Breast epithelium (tissue), 4 donors: Measurements from ENCODE around the gene SKA3. TPM values are rescaled to one million over a fixed set of nuclear protein-coding genes. Genes with fewer than 3 reads are reported as not detected.

Experiments
- DNase-seq, 2 donors: peaks; one replicate each; pipeline ENCODE4 v3.0.0-alpha.2; 2019; ENCODE audit warnings: low spot score in 2 of 2
- H3K27ac ChIP-seq, 2 donors: fragments of 200-600 bp; sonication (generic) in 1 of 2; one replicate each; pipeline ENCODE4 v1.5.1; 2016 to 2019; ENCODE audit warnings: mild to moderate bottlenecking in 1 of 2
- H3K27me3 ChIP-seq, 2 donors: fragments of 200-600 bp; sonication (generic) in 1 of 2; one replicate each; pipeline versions ENCODE4 v1.5.1 to v1.6.0; 2017 to 2019; ENCODE audit warnings: control low read depth in 1 of 2, mild to moderate bottlenecking in 1 of 2
- H3K36me3 ChIP-seq: fragments of 200-600 bp; one replicate; pipeline ENCODE4 v1.5.1; 2019
- H3K4me1 ChIP-seq, 2 donors: fragments of 200-600 bp; sonication (generic); one replicate each; pipeline ENCODE4 v1.5.1; 2016 to 2019; ENCODE audit warnings: control low read depth in 1 of 2
- H3K4me3 ChIP-seq, 3 donors: fragments of 200-600 bp; sonication (generic); 1 replicate in 2 of 3; 2 replicates in 1 of 3; pipeline ENCODE4 v1.5.1; 2016 to 2019; ENCODE audit warnings: mild to moderate bottlenecking in 3 of 3, moderate library complexity in 2 of 3
- H3K9me3 ChIP-seq, 2 donors: fragments of 200-600 bp; sonication (generic) in 1 of 2; one replicate each; pipeline ENCODE4 v1.5.1; 2016 to 2019; ENCODE audit warnings: control low read depth in 1 of 2
- CTCF ChIP-seq, 3 donors: fragments of 450-650 bp; IDR thresholded peaks; one replicate each; pipeline ENCODE4 v1.5.1; 2016 to 2017; ENCODE audit warnings: antibody characterized with exemption in 3 of 3, mild to moderate bottlenecking in 3 of 3, moderate library complexity in 3 of 3
- POLR2A ChIP-seq: fragments of 450-650 bp; IDR thresholded peaks from one replicate; pipeline ENCODE4 v1.6.1; 2016; ENCODE audit warnings: antibody characterized with exemption, mild to moderate bottlenecking, moderate library complexity
- POLR2AphosphoS5 ChIP-seq, 3 donors: sonication (generic); formaldehyde crosslinking; IDR thresholded peaks; one replicate each; pipeline ENCODE4 v1.6.1; 2017; ENCODE audit warnings: antibody characterized with exemption in 3 of 3
- intact Hi-C: fragments of 100-400 bp; cut with DNase I; formaldehyde crosslinking; loops from one replicate; pipeline ENCODE4 v1.15.1; 2023; ENCODE audit warnings: low total_unique reads
- total RNA-seq, 3 donors: library from RNA; depleted of rRNA; stranded (reverse); fragments of >200 nt; gene quantifications; one replicate each; pipeline ENCODE4 v1.1.0, GENCODE V29; 2016

SKA3 gene
- total RNA-seq, 3 donors from 2014 or later, result 0.16 to 1.6 (median 1.3) TPM

GRCh38 chr13:21116141-21116540, 60.2 kb downstream of the SKA3 start:
- intact Hi-C loops, result no loop called here
- TF ChIP-seq POLR2A (no peak), POLR2AphosphoS5 (IDR thresholded peaks at IDR 0.05) (no peak), CTCF (IDR thresholded peaks at IDR 0.05) (no peak)

GRCh38 chr13:21115231-21115630, 61.1 kb downstream of the SKA3 start:
- Histone ChIP-seq H3K9me3 (no peaks in the 10 kb centered on the region), H3K36me3 (no peaks in the 10 kb centered on the region), H3K27me3 (no peaks in the 10 kb centered on the region), H3K4me1 (no peaks in the 10 kb centered on the region), H3K27ac (no peak overlapping the region), H3K4me3 (no peak overlapping the region)
- TF ChIP-seq CTCF (IDR thresholded peaks at IDR 0.05) (no peak), POLR2A (no peak), POLR2AphosphoS5 (IDR thresholded peaks at IDR 0.05) (no peak)
- no peak for DNase-seq
- intact Hi-C loops, result no loop called here

More at GRCh38 chr13:21116141-21116540, 60.2 kb downstream of the SKA3 start:
- Histone ChIP-seq H3K27ac (no peak overlapping the region), H3K27me3 (no peaks in the 10 kb centered on the region), H3K4me1 (no peaks in the 10 kb centered on the region), H3K4me3 (no peak overlapping the region), H3K9me3 (no peaks in the 10 kb centered on the region), H3K36me3 (no peaks in the 10 kb centered on the region)
- DNase-seq, result no peak

GRCh38 chr13:21111546-21111945, 64.8 kb downstream of the SKA3 start:
- Histone ChIP-seq H3K36me3 (no peaks in the 10 kb centered on the region), H3K27ac (no peak overlapping the region), H3K4me1 (no peaks in the 10 kb centered on the region), H3K9me3 (no peaks in the 10 kb centered on the region), H3K4me3 (no peak overlapping the region), H3K27me3 (no peaks in the 10 kb centered on the region)
- TF ChIP-seq POLR2AphosphoS5 (IDR thresholded peaks at IDR 0.05) (no peak), POLR2A (no peak)
- intact Hi-C loops, result no loop called here
- no peak for DNase-seq

GRCh38 chr13:21109168-21109567, 67.2 kb downstream of the SKA3 start:
- intact Hi-C loops, result loop anchor here (5.0 kb wide), 1 partner anchor 647 kb away; no protein-coding TSS in a partner anchor

GRCh38 chr13:21106089-21106488, 70.3 kb downstream of the SKA3 start:
- H3K27me3 ChIP-seq, result no peaks in the 10 kb centered on the region
- no peak for TF ChIP-seq POLR2AphosphoS5 (IDR thresholded peaks at IDR 0.05)
- no peak for TF ChIP-seq POLR2A
- no peak for TF ChIP-seq CTCF (IDR thresholded peaks at IDR 0.05)
- no peak for DNase-seq
- H3K9me3 ChIP-seq, result no peaks in the 10 kb centered on the region
- intact Hi-C loops, result loop anchor here (5.0 kb wide), 1 partner anchor 644 kb away; no protein-coding TSS in a partner anchor
- H3K36me3 ChIP-seq, result no peaks in the 10 kb centered on the region
- no peak overlapping the region for H3K4me3 ChIP-seq
- H3K4me1 ChIP-seq, result no peaks in the 10 kb centered on the region
- no peak overlapping the region for H3K27ac ChIP-seq

More at GRCh38 chr13:21109168-21109567, 67.2 kb downstream of the SKA3 start:
- no peak overlapping the region for H3K4me3 ChIP-seq
- no peaks in the 10 kb centered on the region for H3K9me3 ChIP-seq
- TF ChIP-seq POLR2A (no peak), POLR2AphosphoS5 (IDR thresholded peaks at IDR 0.05) (no peak), CTCF (IDR thresholded peaks at IDR 0.05) (no peak)
- no peaks in the 10 kb centered on the region for H3K4me1 ChIP-seq
- no peaks in the 10 kb centered on the region for H3K36me3 ChIP-seq
- H3K27me3 ChIP-seq, result no peaks in the 10 kb centered on the region
- no peak overlapping the region for H3K27ac ChIP-seq
- DNase-seq, result no peak
